Peyer's patch (tissue), 4 donors: ENCODE results near the gene MRPL4.

ENCODE experiments used
- POLR2A ChIP-seq, 2 donors: fragments of 450-650 bp; IDR thresholded peaks; one replicate each; pipeline ENCODE4 v1.5.1; 2017; ENCODE audit warnings: antibody characterized with exemption in 2 of 2, mild to moderate bottlenecking in 2 of 2, moderate library complexity in 2 of 2
- TF ChIP-seq, protein P1 (sequence below), 6 experiments: fragments of 450-650 bp in 4 of 6; fragments of 200-600 bp in 2 of 6; sonication (generic) in 1 of 6; IDR thresholded peaks; one replicate each; pipeline ENCODE4 v1.5.1; 2017 to 2019; ENCODE audit warnings: antibody characterized with exemption in 6 of 6, mild to moderate bottlenecking in 3 of 6, moderate library complexity in 1 of 6

DNA sequence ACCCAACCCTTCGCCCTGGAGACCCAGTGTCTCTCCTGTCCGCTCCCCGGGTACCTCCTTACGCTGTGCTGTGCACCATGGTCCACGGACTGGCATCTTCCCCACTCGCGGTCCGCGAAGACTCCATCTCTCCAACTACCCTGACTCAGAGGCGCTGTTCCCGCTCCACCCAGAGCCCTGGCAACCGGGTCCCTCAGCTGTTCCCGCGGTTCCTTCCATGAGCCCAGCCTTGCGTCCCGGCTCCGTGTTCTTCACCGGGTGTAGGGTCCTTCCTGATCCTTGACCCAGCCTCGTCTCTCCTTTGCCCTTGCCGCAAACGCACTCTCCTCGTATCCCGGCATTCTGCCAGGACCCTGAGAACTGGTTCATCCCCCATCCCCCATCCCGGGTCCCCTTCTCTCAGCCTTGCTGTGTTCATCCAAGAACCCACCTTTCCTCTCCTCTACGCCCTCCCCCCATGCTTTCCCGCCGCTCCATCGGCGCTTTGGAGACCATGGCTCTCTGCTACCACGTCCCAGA, 38.4 kb downstream of the MRPL4 start:
- TF ChIP-seq, protein P1, sequence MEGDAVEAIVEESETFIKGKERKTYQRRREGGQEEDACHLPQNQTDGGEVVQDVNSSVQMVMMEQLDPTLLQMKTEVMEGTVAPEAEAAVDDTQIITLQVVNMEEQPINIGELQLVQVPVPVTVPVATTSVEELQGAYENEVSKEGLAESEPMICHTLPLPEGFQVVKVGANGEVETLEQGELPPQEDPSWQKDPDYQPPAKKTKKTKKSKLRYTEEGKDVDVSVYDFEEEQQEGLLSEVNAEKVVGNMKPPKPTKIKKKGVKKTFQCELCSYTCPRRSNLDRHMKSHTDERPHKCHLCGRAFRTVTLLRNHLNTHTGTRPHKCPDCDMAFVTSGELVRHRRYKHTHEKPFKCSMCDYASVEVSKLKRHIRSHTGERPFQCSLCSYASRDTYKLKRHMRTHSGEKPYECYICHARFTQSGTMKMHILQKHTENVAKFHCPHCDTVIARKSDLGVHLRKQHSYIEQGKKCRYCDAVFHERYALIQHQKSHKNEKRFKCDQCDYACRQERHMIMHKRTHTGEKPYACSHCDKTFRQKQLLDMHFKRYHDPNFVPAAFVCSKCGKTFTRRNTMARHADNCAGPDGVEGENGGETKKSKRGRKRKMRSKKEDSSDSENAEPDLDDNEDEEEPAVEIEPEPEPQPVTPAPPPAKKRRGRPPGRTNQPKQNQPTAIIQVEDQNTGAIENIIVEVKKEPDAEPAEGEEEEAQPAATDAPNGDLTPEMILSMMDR (IDR thresholded peaks at IDR 0.05) = no peak
- TF ChIP-seq POLR2A (IDR thresholded peaks at IDR 0.05) = no peak
